ENCODE results near the gene NPAS3. TPM values are rescaled to one million over a fixed set of nuclear protein-coding genes. Genes with fewer than 3 reads are reported as not detected.

Gene NPAS3
- total and polyA plus RNA-seq, 11 donors = 0.15 to 3.4 (median 0.92) TPM

- TF ChIP-seq CTCF (IDR thresholded peaks at IDR 0.05) (no peak), POLR2A (IDR thresholded peaks at IDR 0.05) (no peak)
- no peak for ATAC-seq
These were observed 766.8 kb downstream of the NPAS3 start for GRCh38 chr14:33705490-33705889.

GRCh38 chr14:33707716-33708115, 769.0 kb downstream of the NPAS3 start:
- DNase-seq (no peak), ATAC-seq (no peak)
- H3K27me3 ChIP-seq = no peaks in the 10 kb centered on the region
- H3K27ac ChIP-seq = no peak overlapping the region
- no peaks in the 10 kb centered on the region for H3K36me3 ChIP-seq
- H3K9me3 ChIP-seq = no peaks in the 10 kb centered on the region
- TF ChIP-seq CTCF (IDR thresholded peaks at IDR 0.05) (no peak), POLR2A (IDR thresholded peaks at IDR 0.05) (no peak)
- no peaks in the 10 kb centered on the region for H3K4me1 ChIP-seq
- no peak overlapping the region for H3K4me3 ChIP-seq
- 78 to 87% (median 79%) methylated on average over 6 of the region's 6 CpGs for WGBS, 4 donors
- intact Hi-C loops (cut with DNase I) = no loop called here

More at GRCh38 chr14:33705490-33705889, 766.8 kb downstream of the NPAS3 start:
- intact Hi-C loops (cut with DNase I) = no loop called here
- 89 to 93% (median 90%) methylated on average over 7 of the region's 7 CpGs for WGBS, 4 donors
- Histone ChIP-seq H3K4me1 (no peaks in the 10 kb centered on the region), H3K9me3 (no peaks in the 10 kb centered on the region), H3K27ac (no peak overlapping the region), H3K36me3 (no peaks in the 10 kb centered on the region), H3K27me3 (no peaks in the 10 kb centered on the region), H3K4me3 (no peak overlapping the region)
- DNase-seq = no peak

DNA sequence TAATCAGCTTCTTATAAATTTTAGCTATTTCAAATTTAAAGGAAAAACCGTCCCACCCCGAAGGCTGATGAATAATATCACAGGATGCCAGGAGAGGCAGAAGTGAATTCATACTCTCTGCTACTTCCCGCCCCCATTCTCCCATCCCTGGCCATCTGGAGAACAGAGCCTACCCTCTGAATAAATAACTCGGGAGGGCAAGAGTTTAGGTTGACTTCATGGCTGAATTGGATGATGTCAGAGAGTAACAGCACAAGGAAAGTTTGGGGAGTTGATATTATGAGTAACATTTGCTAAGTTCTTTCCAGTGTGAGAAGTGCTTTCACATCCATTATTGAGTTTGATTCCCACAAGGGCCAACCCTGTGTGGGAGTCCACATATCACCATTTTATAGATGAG, 770.6 kb downstream of the NPAS3 start:
- no peaks in the 10 kb centered on the region for H3K36me3 ChIP-seq
- TF ChIP-seq POLR2A (IDR thresholded peaks at IDR 0.05) = no peak
- TF ChIP-seq CTCF (IDR thresholded peaks at IDR 0.05) = no peak
- ATAC-seq (peak in 1 of 4 donors; percentile 29), DNase-seq (no peak)
- intact Hi-C loops (cut with DNase I) = no loop called here
- WGBS, 4 donors = 79 to 83% (median 81%) methylated on average over 4 of the region's 4 CpGs
- no peaks in the 10 kb centered on the region for H3K27me3 ChIP-seq
- H3K27ac ChIP-seq = no peak overlapping the region
- H3K4me1 ChIP-seq = no peaks in the 10 kb centered on the region
- H3K4me3 ChIP-seq = no peak overlapping the region
- H3K9me3 ChIP-seq = no peaks in the 10 kb centered on the region

GRCh38 chr14:33709711-33710110, 771.0 kb downstream of the NPAS3 start:
- 80 to 89% (median 84%) methylated on average over 3 of the region's 3 CpGs for WGBS, 4 donors
- TF ChIP-seq POLR2A (IDR thresholded peaks at IDR 0.05) = no peak
- no peak for TF ChIP-seq CTCF (IDR thresholded peaks at IDR 0.05)
- H3K27me3 ChIP-seq = no peaks in the 10 kb centered on the region
- H3K36me3 ChIP-seq = no peaks in the 10 kb centered on the region
- no peak overlapping the region for H3K4me3 ChIP-seq
- no peak overlapping the region for H3K27ac ChIP-seq
- ATAC-seq (no peak), DNase-seq (no peak)
- intact Hi-C loops (cut with DNase I) = no loop called here
- H3K4me1 ChIP-seq = no peaks in the 10 kb centered on the region
- no peaks in the 10 kb centered on the region for H3K9me3 ChIP-seq
